Body of pancreas (tissue), 4 donors: ENCODE data around the gene MFRP. TPM values are rescaled to one million over a fixed set of nuclear protein-coding genes. Genes with fewer than 3 reads are reported as not detected.

ENCODE experiments used
- ATAC-seq: fragments of 150-250 bp; one replicate; pipeline ENCODE4 v1.9.1; 2016
- DNase-seq, 4 donors: peaks; one replicate each; pipeline ENCODE4 v3.0.0-alpha.2; 2019
- H3K27ac ChIP-seq, 4 donors: fragments of 200-600 bp; sonication (generic); 1 replicate in 3 of 4; 2 replicates in 1 of 4; pipeline versions ENCODE4 v1.5.1 to v1.6.1; 2016 to 2019; ENCODE audit warnings: mild to moderate bottlenecking in 1 of 4, mixed read lengths in 1 of 4, moderate library complexity in 1 of 4
- H3K27me3 ChIP-seq, 2 donors: fragments of 200-600 bp; sonication (generic); one replicate each; pipeline ENCODE4 v1.6.0; 2016; ENCODE audit warnings: mild to moderate bottlenecking in 1 of 2
- H3K36me3 ChIP-seq, 2 donors: fragments of 200-600 bp; sonication (generic); replicated peaks in 1 of 2; 2 replicates each; pipeline ENCODE4 v1.5.1; 2016; ENCODE audit warnings: low read depth in 2 of 2; ENCODE audit not compliant: insufficient read depth in 1 of 2
- H3K4me1 ChIP-seq: fragments of 200-600 bp; sonication (generic); one replicate; pipeline ENCODE4 v1.6.0; 2016
- H3K4me3 ChIP-seq, 2 donors: fragments of 200-600 bp; sonication (generic); 1 replicate in 1 of 2; 2 replicates in 1 of 2; pipeline ENCODE4 v1.5.1; 2016 to 2019
- H3K9me3 ChIP-seq, 3 donors: fragments of 200-600 bp; sonication (generic); 1 replicate in 2 of 3; 2 replicates in 1 of 3; pipeline ENCODE4 v1.5.1; 2016
- POLR2A ChIP-seq, 3 donors: fragments of 450-650 bp; IDR thresholded peaks; one replicate each; pipeline ENCODE4 v1.6.1; 2016; ENCODE audit warnings: antibody characterized with exemption in 3 of 3, mild to moderate bottlenecking in 2 of 3
- WGBS, 2 donors: methylation state at CpG; one replicate each; pipeline ENCODE4 v1.1.5; 2017; 5-methylcytosine and 5-hydroxymethylcytosine counted together
- intact Hi-C: fragments of 100-400 bp; cut with DNase I; formaldehyde crosslinking; loops from one replicate; pipeline ENCODE4 v1.15.1; 2023
- total RNA-seq, 2 donors: library from RNA; depleted of rRNA; stranded (reverse); fragments of >200 nt; gene quantifications; one replicate each; pipeline ENCODE4 v1.1.0, GENCODE V29; 2016
- TF ChIP-seq, protein P1 (sequence below), 7 experiments: fragments of 450-650 bp in 4 of 7; fragments of 200-600 bp in 3 of 7; sonication (generic) in 3 of 7; IDR thresholded peaks; one replicate each; pipeline ENCODE4 v1.5.1; 2016 to 2019; ENCODE audit warnings: antibody characterized with exemption in 7 of 7

Gene MFRP
- total RNA-seq, 2 donors from 2014 or later: 0.52 TPM; not detected in 1

DNA sequence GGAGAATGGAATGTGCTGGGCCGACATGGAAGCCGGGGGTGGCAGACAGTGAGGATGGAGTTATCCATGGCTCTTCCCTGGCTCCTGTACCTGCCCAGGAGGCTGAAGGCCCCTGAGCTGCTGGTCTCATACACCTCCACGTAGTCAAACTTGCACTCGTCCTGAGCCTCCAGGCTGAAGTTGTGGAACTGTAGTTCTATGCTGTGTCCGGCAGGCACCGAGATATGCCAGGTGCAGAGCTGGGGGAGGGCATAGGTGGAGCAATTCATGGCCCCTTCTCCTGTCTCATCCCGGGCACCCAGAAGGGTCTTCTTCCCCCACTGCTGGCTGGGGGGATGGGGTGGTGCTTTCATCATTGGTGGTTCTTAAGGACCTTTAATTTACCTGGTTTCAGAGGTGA lies 2.8 kb downstream of the MFRP start:
- ATAC-seq (no peak), DNase-seq (no peak)
- no peaks in the 10 kb centered on the region for H3K36me3 ChIP-seq
- H3K27me3 ChIP-seq: no peaks in the 10 kb centered on the region
- H3K4me1 ChIP-seq: peaks cover 31% of the 10 kb centered on the region
- 76 to 86% methylated on average over 7 of the region's 7 CpGs for WGBS, 2 donors
- no peaks in the 10 kb centered on the region for H3K9me3 ChIP-seq
- no peak overlapping the region for H3K27ac ChIP-seq
- no peak overlapping the region for H3K4me3 ChIP-seq
- TF ChIP-seq, protein P1, sequence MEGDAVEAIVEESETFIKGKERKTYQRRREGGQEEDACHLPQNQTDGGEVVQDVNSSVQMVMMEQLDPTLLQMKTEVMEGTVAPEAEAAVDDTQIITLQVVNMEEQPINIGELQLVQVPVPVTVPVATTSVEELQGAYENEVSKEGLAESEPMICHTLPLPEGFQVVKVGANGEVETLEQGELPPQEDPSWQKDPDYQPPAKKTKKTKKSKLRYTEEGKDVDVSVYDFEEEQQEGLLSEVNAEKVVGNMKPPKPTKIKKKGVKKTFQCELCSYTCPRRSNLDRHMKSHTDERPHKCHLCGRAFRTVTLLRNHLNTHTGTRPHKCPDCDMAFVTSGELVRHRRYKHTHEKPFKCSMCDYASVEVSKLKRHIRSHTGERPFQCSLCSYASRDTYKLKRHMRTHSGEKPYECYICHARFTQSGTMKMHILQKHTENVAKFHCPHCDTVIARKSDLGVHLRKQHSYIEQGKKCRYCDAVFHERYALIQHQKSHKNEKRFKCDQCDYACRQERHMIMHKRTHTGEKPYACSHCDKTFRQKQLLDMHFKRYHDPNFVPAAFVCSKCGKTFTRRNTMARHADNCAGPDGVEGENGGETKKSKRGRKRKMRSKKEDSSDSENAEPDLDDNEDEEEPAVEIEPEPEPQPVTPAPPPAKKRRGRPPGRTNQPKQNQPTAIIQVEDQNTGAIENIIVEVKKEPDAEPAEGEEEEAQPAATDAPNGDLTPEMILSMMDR (IDR thresholded peaks at IDR 0.05): no peak
- TF ChIP-seq POLR2A (IDR thresholded peaks at IDR 0.05): no peak
- intact Hi-C loops: no loop called here

DNA sequence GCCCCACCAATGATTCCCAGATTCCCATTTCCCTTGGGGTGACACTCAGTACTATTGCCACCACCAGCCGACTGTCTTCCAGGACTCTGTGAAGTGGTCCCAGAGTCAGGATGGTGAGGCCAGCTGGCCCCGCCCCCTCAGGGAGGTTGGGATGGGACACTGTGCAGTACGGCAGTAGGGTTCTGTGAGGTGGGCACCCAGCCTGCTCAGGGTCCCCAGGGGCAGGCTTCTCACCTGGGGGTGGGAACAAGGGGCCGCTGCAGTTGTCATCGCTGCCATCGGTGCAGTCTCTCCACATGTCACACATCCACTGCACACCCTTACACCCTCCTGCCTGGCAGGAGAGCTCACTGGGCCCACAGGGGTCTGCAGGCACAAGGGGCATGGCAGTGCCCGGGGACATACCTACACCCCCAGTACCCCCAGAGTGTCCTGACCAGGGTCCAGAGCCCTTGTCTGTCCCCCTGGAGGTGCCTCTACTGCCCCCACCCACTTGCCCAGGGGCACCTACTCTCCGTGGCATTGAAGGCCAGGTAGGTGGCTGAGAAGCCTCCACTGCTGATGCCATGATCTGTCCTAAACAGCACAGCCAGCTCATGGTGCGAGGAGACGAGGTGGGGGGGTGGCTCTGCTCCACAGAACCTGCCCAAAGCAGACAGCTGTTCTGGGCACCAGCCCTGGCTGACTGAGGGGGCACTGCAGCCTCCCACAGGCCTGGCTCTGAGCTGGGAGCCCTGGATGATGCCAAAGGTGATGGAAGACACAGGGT lies 4.0 kb downstream of the MFRP start:
- intact Hi-C loops: no loop called here

DNA sequence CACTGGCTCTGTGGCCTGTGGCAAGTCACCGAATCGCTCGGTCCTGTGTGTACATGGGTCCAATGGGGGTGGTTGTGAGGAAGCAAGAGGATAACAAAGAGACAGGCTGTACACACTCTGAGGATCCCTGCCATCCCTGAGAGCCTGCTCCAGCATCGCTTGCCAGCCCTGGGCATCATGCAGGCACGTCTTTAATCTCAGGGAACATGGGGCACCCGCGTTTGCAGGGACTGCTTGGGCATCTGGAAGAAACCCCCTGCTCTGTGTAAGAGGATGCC lies 4.5 kb downstream of the MFRP start:
- Histone ChIP-seq H3K36me3 (no peaks in the 10 kb centered on the region), H3K9me3 (no peaks in the 10 kb centered on the region), H3K4me1 (peaks cover 38% of the 10 kb centered on the region), H3K4me3 (no peak overlapping the region), H3K27me3 (no peaks in the 10 kb centered on the region), H3K27ac (no peak overlapping the region)
- intact Hi-C loops: no loop called here
- TF ChIP-seq POLR2A (IDR thresholded peaks at IDR 0.05): no peak
- TF ChIP-seq, protein P1 (IDR thresholded peaks at IDR 0.05): no peak
- ATAC-seq: no peak
- no peak for DNase-seq
- WGBS, 2 donors: 76% methylated on average over 7 of the region's 7 CpGs; no CpG with 5 or more reads in 1 of the 2 donors

More for the DNA sequence above, 4.0 kb downstream of the MFRP start:
- ATAC-seq (no peak), DNase-seq (no peak)
- Histone ChIP-seq H3K4me1 (peaks cover 38% of the 10 kb centered on the region), H3K9me3 (no peaks in the 10 kb centered on the region), H3K27ac (no peak overlapping the region), H3K27me3 (no peaks in the 10 kb centered on the region), H3K4me3 (no peak overlapping the region), H3K36me3 (no peaks in the 10 kb centered on the region)
- TF ChIP-seq, protein P1 (IDR thresholded peaks at IDR 0.05): no peak
- TF ChIP-seq POLR2A (IDR thresholded peaks at IDR 0.05): no peak
- 73 to 79% methylated on average over 3 to 9 of the region's 10 CpGs for WGBS, 2 donors

DNA sequence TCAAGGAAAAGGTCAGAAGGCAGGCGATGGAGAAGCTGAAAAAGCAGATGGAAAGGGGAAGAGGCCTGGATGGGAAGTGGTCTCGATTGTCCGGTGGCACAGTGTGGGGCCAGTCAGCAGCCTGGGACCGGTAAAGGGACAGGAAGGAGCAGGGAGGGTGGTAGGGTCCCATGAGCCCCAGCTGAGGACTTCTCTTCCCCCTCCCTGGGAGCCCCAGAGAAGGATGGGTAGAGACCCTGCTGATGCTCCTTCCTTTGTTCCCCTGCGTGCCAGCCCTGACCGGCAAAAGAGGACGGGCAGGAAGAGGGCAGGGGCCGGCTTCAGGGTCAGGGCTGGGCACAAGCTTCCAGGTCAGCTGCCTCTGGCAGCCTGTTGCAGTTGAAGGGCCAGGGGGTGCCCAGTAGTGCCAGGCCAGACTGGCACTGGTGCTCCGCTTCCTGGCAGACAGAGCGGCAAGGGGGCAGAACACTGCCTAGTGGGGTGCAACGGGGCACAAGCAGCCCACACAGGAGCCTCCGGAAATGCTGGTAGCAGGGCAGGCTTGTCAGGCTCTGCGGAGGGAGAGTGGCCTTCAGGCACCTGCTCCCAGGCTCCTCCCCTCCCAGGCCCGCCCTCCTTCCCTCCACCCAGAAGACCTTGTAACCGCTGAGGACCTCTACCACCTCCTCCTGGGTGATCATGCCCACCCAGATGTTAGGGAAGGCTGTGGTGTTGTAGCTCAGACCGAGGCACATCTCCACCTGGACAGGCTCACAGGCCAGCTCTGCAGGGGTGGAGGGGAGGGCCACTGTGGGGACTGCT lies 5.1 kb downstream of the MFRP start:
- intact Hi-C loops: no loop called here
- TF ChIP-seq, protein P1 (IDR thresholded peaks at IDR 0.05): no peak
- peak in 1 of 3 donors; percentile 6 for TF ChIP-seq POLR2A (IDR thresholded peaks at IDR 0.05)
- H3K36me3 ChIP-seq: no peaks in the 10 kb centered on the region
- H3K27me3 ChIP-seq: no peaks in the 10 kb centered on the region
- no peak overlapping the region for H3K4me3 ChIP-seq
- peak overlapping the region; percentile 69 to 85 (median 77) for H3K27ac ChIP-seq
- H3K4me1 ChIP-seq: peaks cover 38% of the 10 kb centered on the region
- no peaks in the 10 kb centered on the region for H3K9me3 ChIP-seq
- 30 to 42% methylated on average over 4 to 16 of the region's 16 CpGs for WGBS, 2 donors
- ATAC-seq (peak; percentile 19), DNase-seq (peak in 3 of 4 donors; percentile 46 to 59 (median 55))
